Spleen (tissue), 7 donors: ENCODE data around the gene SUSD6.

Experiments
- POLR2A ChIP-seq, 3 donors: fragments of 450-650 bp; IDR thresholded peaks; one replicate each; pipeline ENCODE4 v1.5.1; 2017; ENCODE audit warnings: antibody characterized with exemption in 3 of 3, mild to moderate bottlenecking in 1 of 3
- TF ChIP-seq, protein P1 (sequence below), 11 experiments: fragments of 200-600 bp in 7 of 11; fragments of 450-650 bp in 4 of 11; sonication (generic) in 4 of 11; IDR thresholded peaks in 8 of 11; conservative IDR thresholded peaks in 3 of 11; 1 replicate in 7 of 11; 2 replicates in 4 of 11; pipeline versions ENCODE4 v1.4.0 to v1.8.0; 2016 to 2021; ENCODE audit warnings: antibody characterized with exemption in 11 of 11, inconsistent platforms in 4 of 11, mild to moderate bottlenecking in 1 of 11
- donor health status: DM: no; HTN: no; CAD: no; lungs with moderate emphysema.
- donor health status: DM: no; HTN: no; CAD: no.
- donor health status: DM: no; HTN: no; CAD: no.

DNA sequence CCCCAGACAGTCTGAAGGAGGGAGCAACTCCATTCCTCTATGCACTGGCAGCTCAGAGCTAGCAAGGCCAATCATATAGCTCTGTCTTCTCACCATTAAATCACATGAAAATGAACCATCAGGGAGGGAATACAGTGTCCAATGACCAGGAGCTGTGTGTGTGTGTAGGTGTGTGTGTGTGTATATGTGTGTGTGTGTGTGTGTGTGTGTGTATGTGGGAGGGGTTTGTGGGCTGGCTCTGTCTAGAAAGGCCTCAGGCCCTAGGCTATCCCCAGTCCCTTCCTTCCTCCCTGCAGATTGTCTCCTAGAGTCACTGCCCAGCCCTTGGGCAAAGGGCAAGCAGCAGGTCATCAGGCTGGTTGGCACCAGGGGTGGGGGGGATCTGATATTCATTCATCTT lies 5.7 kb upstream of the SUSD6 start:
- no peak for TF ChIP-seq POLR2A (IDR thresholded peaks at IDR 0.05)
- TF ChIP-seq, protein P1, sequence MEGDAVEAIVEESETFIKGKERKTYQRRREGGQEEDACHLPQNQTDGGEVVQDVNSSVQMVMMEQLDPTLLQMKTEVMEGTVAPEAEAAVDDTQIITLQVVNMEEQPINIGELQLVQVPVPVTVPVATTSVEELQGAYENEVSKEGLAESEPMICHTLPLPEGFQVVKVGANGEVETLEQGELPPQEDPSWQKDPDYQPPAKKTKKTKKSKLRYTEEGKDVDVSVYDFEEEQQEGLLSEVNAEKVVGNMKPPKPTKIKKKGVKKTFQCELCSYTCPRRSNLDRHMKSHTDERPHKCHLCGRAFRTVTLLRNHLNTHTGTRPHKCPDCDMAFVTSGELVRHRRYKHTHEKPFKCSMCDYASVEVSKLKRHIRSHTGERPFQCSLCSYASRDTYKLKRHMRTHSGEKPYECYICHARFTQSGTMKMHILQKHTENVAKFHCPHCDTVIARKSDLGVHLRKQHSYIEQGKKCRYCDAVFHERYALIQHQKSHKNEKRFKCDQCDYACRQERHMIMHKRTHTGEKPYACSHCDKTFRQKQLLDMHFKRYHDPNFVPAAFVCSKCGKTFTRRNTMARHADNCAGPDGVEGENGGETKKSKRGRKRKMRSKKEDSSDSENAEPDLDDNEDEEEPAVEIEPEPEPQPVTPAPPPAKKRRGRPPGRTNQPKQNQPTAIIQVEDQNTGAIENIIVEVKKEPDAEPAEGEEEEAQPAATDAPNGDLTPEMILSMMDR (IDR thresholded peaks at IDR 0.05 in 8 of 11, conservative IDR thresholded peaks at IDR 0.05 in 3 of 11), result no peak
